Measurements from ENCODE around the gene TACC2. TPM values are rescaled to one million over a fixed set of nuclear protein-coding genes. Genes with fewer than 3 reads are reported as not detected.

Gene TACC2
- total RNA-seq, 2 experiments from 2014 or later = not detected

- no peaks in the 10 kb centered on the region for H4K20me1 ChIP-seq (ENCODE audit: insufficient read depth, low read length)
- no peak overlapping the region for H3K27ac ChIP-seq (ENCODE audit: low read depth, low read length, poor library complexity, severe bottlenecking)
- no peaks in the 10 kb centered on the region for H3K36me3 ChIP-seq (ENCODE audit: insufficient read depth, low read length)
- no peaks in the 10 kb centered on the region for H3K4me1 ChIP-seq (ENCODE audit: insufficient read depth, low read length, poor library complexity, severe bottlenecking)
- no TSS peak for BruUV-seq (replicated peaks)
- no peaks in the 10 kb centered on the region for H3K9me2 ChIP-seq (ENCODE audit: insufficient read depth, low read length)
- ChIA-PET POLR2A (no interaction called here), CTCF (ENCODE audit: unreplicated experiment) (no interaction called here)
- no peaks in the 10 kb centered on the region for H3K79me2 ChIP-seq (ENCODE audit: insufficient read depth, low read depth, low read length)
- DNase-seq (ENCODE audit: low spot score) = no peak
- no peaks in the 10 kb centered on the region for H3K9me3 ChIP-seq (ENCODE audit: low read length)
- no peak overlapping the region for H2AFZ ChIP-seq (ENCODE audit: low read length)
- H3K4me3 ChIP-seq (ENCODE audit: low read depth, low read length, poor library complexity, severe bottlenecking) = no peak overlapping the region
- TF ChIP-seq, protein P1, sequence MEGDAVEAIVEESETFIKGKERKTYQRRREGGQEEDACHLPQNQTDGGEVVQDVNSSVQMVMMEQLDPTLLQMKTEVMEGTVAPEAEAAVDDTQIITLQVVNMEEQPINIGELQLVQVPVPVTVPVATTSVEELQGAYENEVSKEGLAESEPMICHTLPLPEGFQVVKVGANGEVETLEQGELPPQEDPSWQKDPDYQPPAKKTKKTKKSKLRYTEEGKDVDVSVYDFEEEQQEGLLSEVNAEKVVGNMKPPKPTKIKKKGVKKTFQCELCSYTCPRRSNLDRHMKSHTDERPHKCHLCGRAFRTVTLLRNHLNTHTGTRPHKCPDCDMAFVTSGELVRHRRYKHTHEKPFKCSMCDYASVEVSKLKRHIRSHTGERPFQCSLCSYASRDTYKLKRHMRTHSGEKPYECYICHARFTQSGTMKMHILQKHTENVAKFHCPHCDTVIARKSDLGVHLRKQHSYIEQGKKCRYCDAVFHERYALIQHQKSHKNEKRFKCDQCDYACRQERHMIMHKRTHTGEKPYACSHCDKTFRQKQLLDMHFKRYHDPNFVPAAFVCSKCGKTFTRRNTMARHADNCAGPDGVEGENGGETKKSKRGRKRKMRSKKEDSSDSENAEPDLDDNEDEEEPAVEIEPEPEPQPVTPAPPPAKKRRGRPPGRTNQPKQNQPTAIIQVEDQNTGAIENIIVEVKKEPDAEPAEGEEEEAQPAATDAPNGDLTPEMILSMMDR (conservative IDR thresholded peaks at IDR 0.05; ENCODE audit: low read length) = no peak
- TF ChIP-seq EZH2phosphoT487 (IDR thresholded peaks at IDR 0.05; ENCODE audit: borderline replicate concordance, low read depth, low read length) = no peak
- no peak overlapping the region for H3K4me2 ChIP-seq (ENCODE audit: low read length)
- intact Hi-C loops (cut with micrococcal nuclease; ENCODE audit: unreplicated experiment) = no loop called here
These were observed 107.7 kb downstream of the TACC2 start for GRCh38 chr10:122096705-122097104.

DNA sequence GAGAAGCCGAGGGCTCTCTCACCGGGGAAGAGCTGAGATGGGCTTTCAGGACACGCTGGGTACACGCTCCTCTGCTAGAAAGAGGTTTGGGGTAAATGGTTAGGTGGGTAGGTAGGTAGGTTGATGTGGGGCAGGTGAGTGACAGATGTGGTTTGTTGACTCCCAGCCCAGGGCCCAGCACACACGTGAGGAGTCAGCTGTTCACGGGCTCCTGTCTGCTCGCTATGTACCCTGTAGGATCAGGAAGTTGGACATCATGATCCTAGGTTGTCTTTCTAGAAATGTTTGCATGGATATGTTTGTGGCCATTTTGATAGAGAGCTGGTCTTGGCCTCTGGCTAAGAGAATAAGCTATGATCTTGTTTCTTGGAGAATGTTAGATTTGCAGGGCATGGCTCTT is 109.0 kb downstream of the TACC2 start:
- no peak for DNase-seq (ENCODE audit: low spot score)
- no peak overlapping the region for H3K4me3 ChIP-seq (ENCODE audit: low read depth, low read length, poor library complexity, severe bottlenecking)
- no peaks in the 10 kb centered on the region for H3K4me1 ChIP-seq (ENCODE audit: insufficient read depth, low read length, poor library complexity, severe bottlenecking)
- H3K4me2 ChIP-seq (ENCODE audit: low read length) = no peak overlapping the region
- no peak for TF ChIP-seq EZH2phosphoT487 (IDR thresholded peaks at IDR 0.05; ENCODE audit: borderline replicate concordance, low read depth, low read length)
- TF ChIP-seq, protein P1 (conservative IDR thresholded peaks at IDR 0.05; ENCODE audit: low read length) = no peak
- no TSS peak for BruUV-seq (replicated peaks)
- no peaks in the 10 kb centered on the region for H3K9me2 ChIP-seq (ENCODE audit: insufficient read depth, low read length)
- intact Hi-C loops (cut with micrococcal nuclease; ENCODE audit: unreplicated experiment) = no loop called here
- H3K36me3 ChIP-seq (ENCODE audit: insufficient read depth, low read length) = no peaks in the 10 kb centered on the region
- no peaks in the 10 kb centered on the region for H3K9me3 ChIP-seq (ENCODE audit: low read length)
- H4K20me1 ChIP-seq (ENCODE audit: insufficient read depth, low read length) = no peaks in the 10 kb centered on the region
- no peak overlapping the region for H2AFZ ChIP-seq (ENCODE audit: low read length)
- ChIA-PET CTCF (ENCODE audit: unreplicated experiment) (no interaction called here), POLR2A (no interaction called here)
- H3K27ac ChIP-seq (ENCODE audit: low read depth, low read length, poor library complexity, severe bottlenecking) = no peak overlapping the region
- no peaks in the 10 kb centered on the region for H3K79me2 ChIP-seq (ENCODE audit: insufficient read depth, low read depth, low read length)

GRCh38 chr10:122098924-122099323 is 110.0 kb downstream of the TACC2 start:
- no TSS peak for BruUV-seq (replicated peaks)
- ChIA-PET CTCF (ENCODE audit: unreplicated experiment) (no interaction called here), POLR2A (no interaction called here)
- Histone ChIP-seq H3K4me2 (ENCODE audit: low read length) (no peak overlapping the region), H3K9me2 (ENCODE audit: insufficient read depth, low read length) (no peaks in the 10 kb centered on the region), H2AFZ (ENCODE audit: low read length) (no peak overlapping the region), H3K4me3 (ENCODE audit: low read depth, low read length, poor library complexity, severe bottlenecking) (no peak overlapping the region), H3K79me2 (ENCODE audit: insufficient read depth, low read depth, low read length) (no peaks in the 10 kb centered on the region), H3K27ac (ENCODE audit: low read depth, low read length, poor library complexity, severe bottlenecking) (no peak overlapping the region), H3K9me3 (ENCODE audit: low read length) (no peaks in the 10 kb centered on the region), H4K20me1 (ENCODE audit: insufficient read depth, low read length) (no peaks in the 10 kb centered on the region), H3K36me3 (ENCODE audit: insufficient read depth, low read length) (no peaks in the 10 kb centered on the region), H3K4me1 (ENCODE audit: insufficient read depth, low read length, poor library complexity, severe bottlenecking) (no peaks in the 10 kb centered on the region)
- no peak for DNase-seq (ENCODE audit: low spot score)
- TF ChIP-seq EZH2phosphoT487 (IDR thresholded peaks at IDR 0.05; ENCODE audit: borderline replicate concordance, low read depth, low read length) = no peak
- TF ChIP-seq, protein P1 (conservative IDR thresholded peaks at IDR 0.05; ENCODE audit: low read length) = no peak
- intact Hi-C loops (cut with micrococcal nuclease; ENCODE audit: unreplicated experiment) = no loop called here

Data from OCI-LY7 (cell line).